PC-9 (cell line): ENCODE measurements around the gene FXYD6. TPM values are rescaled to one million over a fixed set of nuclear protein-coding genes. Genes with fewer than 3 reads are reported as not detected.

ENCODE experiments used
- BruUV-seq: library from RNA; stranded (reverse); fragments of 400-500 nt; replicated peaks from 2 replicates; lab custom pipeline; 2021; lab: Mats Ljungman, UMichigan
- CTCF ChIA-PET: fragments of 300-600 bp; sonication (Branson Sonifier 250); formaldehyde crosslinking; loops from one replicate; lab custom pipeline; 2022; ENCODE audit warnings: antibody characterized with exemption; lab: Charles Lee
- POLR2A ChIA-PET: fragments of 300-600 bp; sonication (Branson Sonifier 250); formaldehyde crosslinking; loops from one replicate; lab custom pipeline; 2022; ENCODE audit warnings: antibody characterized with exemption; ENCODE audit not compliant: unreplicated experiment; lab: Charles Lee
- DNase-seq, 2 experiments: peaks; one replicate each; pipeline versions ENCODE4 v3.0.0 to v3.0.0-alpha.2; 2015 to 2022; ENCODE audit warnings: mixed read lengths in 1 of 2
- H2AFZ ChIP-seq: fragments of 200-600 bp; sonication (generic); 2 replicates; pipeline ENCODE4 v1.8.1; 2017; ENCODE audit warnings: antibody characterized with exemption
- H3F3A ChIP-seq: fragments of 200-600 bp; sonication (generic); 2 replicates; pipeline ENCODE4 v1.8.1; 2017; ENCODE audit warnings: antibody characterized with exemption, mild to moderate bottlenecking, low read depth; ENCODE audit not compliant: insufficient read depth
- H3K27ac ChIP-seq: fragments of 200-600 bp; sonication (generic); 2 replicates; pipeline ENCODE4 v1.6.1; 2016; ENCODE audit warnings: mixed run types
- H3K27me3 ChIP-seq: fragments of 200-600 bp; sonication (generic); 2 replicates; pipeline ENCODE4 v1.6.1; 2016; ENCODE audit warnings: low read depth, mixed run types; ENCODE audit not compliant: insufficient read depth
- H3K36me3 ChIP-seq: fragments of 200-600 bp; sonication (generic); 2 replicates; pipeline ENCODE4 v1.6.1; 2016; ENCODE audit warnings: low read depth, mixed run types
- H3K4me1 ChIP-seq: fragments of 200-600 bp; sonication (generic); replicated peaks from 2 replicates; pipeline ENCODE4 v1.6.1; 2016; ENCODE audit warnings: mixed run types; ENCODE audit not compliant: insufficient read depth
- H3K4me2 ChIP-seq: fragments of 200-600 bp; sonication (generic); 2 replicates; pipeline ENCODE4 v1.6.1; 2017; ENCODE audit warnings: mixed run types
- H3K4me3 ChIP-seq: fragments of 200-600 bp; sonication (generic); 2 replicates; pipeline ENCODE4 v1.6.1; 2016; ENCODE audit warnings: mixed run types
- H3K79me2 ChIP-seq: fragments of 200-600 bp; sonication (generic); 2 replicates; pipeline ENCODE4 v1.6.1; 2017; ENCODE audit warnings: low read depth, mixed run types
- H3K9me2 ChIP-seq: fragments of 200-600 bp; sonication (generic); 2 replicates; pipeline ENCODE4 v1.8.1; 2017; ENCODE audit warnings: mild to moderate bottlenecking; ENCODE audit not compliant: insufficient read depth
- H3K9me3 ChIP-seq: fragments of 200-600 bp; sonication (generic); 2 replicates; pipeline ENCODE4 v1.8.1; 2016; ENCODE audit warnings: low read depth; ENCODE audit not compliant: insufficient read depth
- H4K20me1 ChIP-seq: fragments of 200-600 bp; sonication (generic); 2 replicates; pipeline ENCODE4 v1.8.1; 2017; ENCODE audit not compliant: insufficient read depth
- CTCF ChIP-seq: fragments of 200-600 bp; sonication (generic); conservative IDR thresholded peaks from 2 replicates; pipeline ENCODE4 v1.6.1; 2017; ENCODE audit warnings: mixed run types, antibody characterized with exemption, mild to moderate bottlenecking, moderate library complexity
- EZH2 ChIP-seq: fragments of 200-600 bp; sonication (generic); IDR thresholded peaks from 2 replicates; pipeline ENCODE4 v1.8.0; 2017; ENCODE audit warnings: antibody characterized with exemption, low read depth
- intact Hi-C: fragments of 100-400 bp; cut with micrococcal nuclease; formaldehyde crosslinking; loops from one replicate; pipeline ENCODE4 v1.10.0; 2022; ENCODE audit not compliant: unreplicated experiment
- total RNA-seq: library from RNA; stranded (reverse); gene quantifications from 2 replicates; pipeline ENCODE4 v1.2.3, GENCODE V29; 2021

FXYD6 gene
- total RNA-seq, 1 experiment from 2014 or later: 0.20 TPM

- H3K9me3 ChIP-seq: no peaks in the 10 kb centered on the region
- H3K27me3 ChIP-seq: peaks cover 95% of the 10 kb centered on the region
- no peak for TF ChIP-seq EZH2
- no peak for TF ChIP-seq CTCF
- CTCF ChIA-PET: no interaction called here
- no peaks in the 10 kb centered on the region for H3K9me2 ChIP-seq
- POLR2A ChIA-PET: no interaction called here
- H3K36me3 ChIP-seq: no peaks in the 10 kb centered on the region
- no peak overlapping the region for H3K4me2 ChIP-seq
- H3K4me3 ChIP-seq: no peak overlapping the region
- H3K4me1 ChIP-seq: no peaks in the 10 kb centered on the region
- intact Hi-C loops: no loop called here
- H3F3A ChIP-seq: no peaks in the 10 kb centered on the region
- no peaks in the 10 kb centered on the region for H3K79me2 ChIP-seq
- H4K20me1 ChIP-seq: no peaks in the 10 kb centered on the region
- no peak overlapping the region for H2AFZ ChIP-seq
- no peak for DNase-seq
- no peak overlapping the region for H3K27ac ChIP-seq
- BruUV-seq: no TSS peak
Observed at GRCh38 chr11:117871784-117872183, 4.7 kb downstream of the FXYD6 start.

- H3K4me2 ChIP-seq: no peak overlapping the region
- ChIA-PET CTCF (no interaction called here), POLR2A (no interaction called here)
- H3K9me3 ChIP-seq: no peaks in the 10 kb centered on the region
- no peak overlapping the region for H2AFZ ChIP-seq
- H3K27ac ChIP-seq: no peak overlapping the region
- no peak overlapping the region for H3K4me3 ChIP-seq
- H3K79me2 ChIP-seq: no peaks in the 10 kb centered on the region
- DNase-seq: no peak
- no peaks in the 10 kb centered on the region for H4K20me1 ChIP-seq
- no peaks in the 10 kb centered on the region for H3K36me3 ChIP-seq
- no peaks in the 10 kb centered on the region for H3F3A ChIP-seq
- BruUV-seq: no TSS peak
- no peaks in the 10 kb centered on the region for H3K4me1 ChIP-seq
- intact Hi-C loops: no loop called here
- TF ChIP-seq EZH2: no peak
- no peak for TF ChIP-seq CTCF
- H3K27me3 ChIP-seq: peaks cover 96% of the 10 kb centered on the region
- H3K9me2 ChIP-seq: no peaks in the 10 kb centered on the region
Observed at GRCh38 chr11:117871160-117871559, 5.3 kb downstream of the FXYD6 start.

GRCh38 chr11:117870103-117870952 lies 6.1 kb downstream of the FXYD6 start:
- Histone ChIP-seq H3K4me1 (no peaks in the 10 kb centered on the region), H3K27ac (no peak overlapping the region), H3K79me2 (no peaks in the 10 kb centered on the region), H2AFZ (no peak overlapping the region), H3K36me3 (no peaks in the 10 kb centered on the region), H3K9me3 (no peaks in the 10 kb centered on the region), H3K4me3 (no peak overlapping the region), H4K20me1 (no peaks in the 10 kb centered on the region), H3F3A (no peaks in the 10 kb centered on the region), H3K27me3 (peaks cover 96% of the 10 kb centered on the region), H3K9me2 (no peaks in the 10 kb centered on the region), H3K4me2 (no peak overlapping the region)
- intact Hi-C loops: no loop called here
- no TSS peak for BruUV-seq
- TF ChIP-seq EZH2 (no peak), CTCF (no peak)
- ChIA-PET POLR2A (no interaction called here), CTCF (no interaction called here)
- DNase-seq: no peak
